ENCODE measurements around the gene ARFGEF3. TPM values are rescaled to one million over a fixed set of nuclear protein-coding genes. Genes with fewer than 3 reads are reported as not detected.

The ARFGEF3 gene
- total RNA-seq, 1 experiment from 2014 or later: 20.1 TPM

- TF ChIP-seq ZNF532 (CRISPR knock-in tag; IDR thresholded peaks at IDR 0.05; ENCODE audit: borderline replicate concordance) (no peak), USF2 (CRISPR knock-in tag; IDR thresholded peaks at IDR 0.05) (no peak), STAT6 (CRISPR knock-in tag; conservative IDR thresholded peaks at IDR 0.05; ENCODE audit: low read depth) (no peak), SMAD3 (CRISPR knock-in tag; IDR thresholded peaks at IDR 0.05; ENCODE audit: borderline replicate concordance) (no peak), SMAD4 (CRISPR knock-in tag; IDR thresholded peaks at IDR 0.05) (no peak), JUN (CRISPR knock-in tag; IDR thresholded peaks at IDR 0.05) (no peak), KAT7 (CRISPR knock-in tag; IDR thresholded peaks at IDR 0.05; ENCODE audit: borderline replicate concordance) (no peak), NFATC4 (CRISPR knock-in tag; IDR thresholded peaks at IDR 0.05) (no peak), ESRRA (CRISPR knock-in tag; IDR thresholded peaks at IDR 0.05; ENCODE audit: borderline replicate concordance) (no peak), ZNF219 (CRISPR knock-in tag; IDR thresholded peaks at IDR 0.05; ENCODE audit: borderline replicate concordance) (no peak), GTF2I (CRISPR knock-in tag; conservative IDR thresholded peaks at IDR 0.05) (no peak), GRHL2 (CRISPR knock-in tag; IDR thresholded peaks at IDR 0.05; ENCODE audit: insufficient replicate concordance, severe bottlenecking) (no peak), FOXK1 (CRISPR knock-in tag; IDR thresholded peaks at IDR 0.05) (no peak)
- ATAC-seq: no peak
- Mint-ChIP-seq H3K9me3 (no peaks in the 10 kb centered on the region), H3K4me3 (no peak overlapping the region), H3K27ac (no peak overlapping the region), H3K4me1 (peaks cover 57% of the 10 kb centered on the region), H3K36me3 (peaks cover 22% of the 10 kb centered on the region), H3K27me3 (ENCODE audit: low read depth) (peaks cover 31% of the 10 kb centered on the region)
- ChIA-PET CTCF (no interaction called here), POLR2A (no interaction called here)
- DNase-seq (ENCODE audit: low spot score): no peak
These were observed 172.3 kb downstream of the ARFGEF3 start for GRCh38 chr6:138334000-138334399.

- no peak for TF ChIP-seq STAT6 (CRISPR knock-in tag; conservative IDR thresholded peaks at IDR 0.05; ENCODE audit: low read depth)
- TF ChIP-seq NR2C2 (CRISPR knock-in tag; IDR thresholded peaks at IDR 0.05): no peak
- no peak for TF ChIP-seq ZSCAN18 (CRISPR knock-in tag; IDR thresholded peaks at IDR 0.05)
These were observed 173.2 kb downstream of the ARFGEF3 start for GRCh38 chr6:138334963-138335362.

More at GRCh38 chr6:138334963-138335362, 173.2 kb downstream of the ARFGEF3 start:
- DNase-seq (ENCODE audit: low spot score) (no peak), ATAC-seq (no peak)
- Mint-ChIP-seq H3K27me3 (ENCODE audit: low read depth) (peaks cover 21% of the 10 kb centered on the region), H3K36me3 (peaks cover 22% of the 10 kb centered on the region), H3K27ac (no peak overlapping the region), H3K4me3 (no peak overlapping the region), H3K9me3 (no peaks in the 10 kb centered on the region), H3K4me1 (peaks cover 56% of the 10 kb centered on the region)
- CTCF ChIA-PET: no interaction called here
- POLR2A ChIA-PET: no interaction called here
